Mucosa of stomach (tissue), 1 donor: ENCODE results near the gene MAP2K5.
A peak's percentile ranks its signal among the peaks of the same experiment; 100 is the strongest.

ENCODE experiments used
- H3K27me3 ChIP-seq: one replicate; pipeline ENCODE4 v1.7.0; 2013; ENCODE audit warnings: mild to moderate bottlenecking, low read length; ENCODE audit not compliant: control insufficient read depth, insufficient read depth
- H3K36me3 ChIP-seq: one replicate; pipeline ENCODE4 v1.7.0; 2013; ENCODE audit warnings: low read length; ENCODE audit not compliant: control insufficient read depth, insufficient read depth
- H3K4me1 ChIP-seq: one replicate; pipeline ENCODE4 v1.7.0; 2013; ENCODE audit warnings: mild to moderate bottlenecking, low read length; ENCODE audit not compliant: control insufficient read depth, insufficient read depth
- H3K4me3 ChIP-seq: one replicate; pipeline ENCODE4 v1.7.0; 2013; ENCODE audit warnings: low read length
- H3K9ac ChIP-seq: one replicate; pipeline ENCODE4 v1.7.0; 2013; ENCODE audit warnings: mild to moderate bottlenecking, low read length, moderate library complexity
- H3K9me3 ChIP-seq: one replicate; pipeline ENCODE4 v1.7.0; 2013; ENCODE audit warnings: mild to moderate bottlenecking, low read length, moderate library complexity; ENCODE audit not compliant: control insufficient read depth
- donor health status: Pancreatic carcinoma.

MAP2K5 gene

GRCh38 chr15:67510597-67511190 lies 31.8 kb upstream of the MAP2K5 start:
- H3K36me3 ChIP-seq, result no peaks in the 10 kb centered on the region
- no peak overlapping the region for H3K9ac ChIP-seq
- H3K4me3 ChIP-seq, result no peak overlapping the region
- no peaks in the 10 kb centered on the region for H3K27me3 ChIP-seq
- no peaks in the 10 kb centered on the region for H3K4me1 ChIP-seq
- H3K9me3 ChIP-seq, result no peaks in the 10 kb centered on the region

- Histone ChIP-seq H3K27me3 (no peaks in the 10 kb centered on the region), H3K9ac (no peak overlapping the region), H3K4me1 (no peaks in the 10 kb centered on the region), H3K9me3 (no peaks in the 10 kb centered on the region), H3K4me3 (no peak overlapping the region), H3K36me3 (no peaks in the 10 kb centered on the region)
These were observed 30.9 kb upstream of the MAP2K5 start for GRCh38 chr15:67511606-67512005.

GRCh38 chr15:67512140-67512539 lies 30.4 kb upstream of the MAP2K5 start:
- Histone ChIP-seq H3K36me3 (no peaks in the 10 kb centered on the region), H3K27me3 (no peaks in the 10 kb centered on the region), H3K9ac (no peak overlapping the region)

GRCh38 chr15:67512933-67513714 lies 29.4 kb upstream of the MAP2K5 start:
- H3K4me1 ChIP-seq, result no peaks in the 10 kb centered on the region
- H3K36me3 ChIP-seq, result no peaks in the 10 kb centered on the region
- H3K27me3 ChIP-seq, result no peaks in the 10 kb centered on the region
- H3K9me3 ChIP-seq, result no peaks in the 10 kb centered on the region
- no peak overlapping the region for H3K4me3 ChIP-seq
- no peak overlapping the region for H3K9ac ChIP-seq

More at GRCh38 chr15:67512140-67512539, 30.4 kb upstream of the MAP2K5 start:
- Histone ChIP-seq H3K4me3 (no peak overlapping the region), H3K9me3 (no peaks in the 10 kb centered on the region), H3K4me1 (no peaks in the 10 kb centered on the region)

- H3K9me3 ChIP-seq, result no peaks in the 10 kb centered on the region
- H3K36me3 ChIP-seq, result no peaks in the 10 kb centered on the region
- H3K4me3 ChIP-seq, result no peak overlapping the region
- H3K9ac ChIP-seq, result no peak overlapping the region
- H3K4me1 ChIP-seq, result no peaks in the 10 kb centered on the region
- no peaks in the 10 kb centered on the region for H3K27me3 ChIP-seq
These were observed 27.4 kb upstream of the MAP2K5 start for GRCh38 chr15:67515090-67515489.

GRCh38 chr15:67515557-67515956 lies 26.9 kb upstream of the MAP2K5 start:
- Histone ChIP-seq H3K36me3 (no peaks in the 10 kb centered on the region), H3K4me3 (no peak overlapping the region), H3K9ac (no peak overlapping the region), H3K9me3 (no peaks in the 10 kb centered on the region), H3K27me3 (no peaks in the 10 kb centered on the region), H3K4me1 (no peaks in the 10 kb centered on the region)

- Histone ChIP-seq H3K4me3 (peak overlapping the region; percentile 57), H3K9me3 (no peaks in the 10 kb centered on the region), H3K27me3 (no peaks in the 10 kb centered on the region), H3K36me3 (no peaks in the 10 kb centered on the region), H3K9ac (peak overlapping the region; percentile 91), H3K4me1 (peaks cover 11% of the 10 kb centered on the region)
These were observed 22.0 kb upstream of the MAP2K5 start for GRCh38 chr15:67520321-67521028.

GRCh38 chr15:67521029-67521782 lies 21.3 kb upstream of the MAP2K5 start, which contains the start of gene C15orf61:
TSS of gene C15orf61 (plus strand) at chr15:67521131. CDS start at chr15:67521249, 118 bp downstream.
- no peaks in the 10 kb centered on the region for H3K36me3 ChIP-seq
- H3K4me3 ChIP-seq, result peak within 1 kb of the TSS; percentile 95
- H3K27me3 ChIP-seq, result no peaks in the 10 kb centered on the region
- peaks cover 11% of the 10 kb centered on the region for H3K4me1 ChIP-seq
- peak within 1 kb of the TSS; percentile 91 for H3K9ac ChIP-seq
- H3K9me3 ChIP-seq, result no peaks in the 10 kb centered on the region

- Histone ChIP-seq H3K9ac (peak overlapping the region; percentile 87), H3K4me3 (peak overlapping the region; percentile 95), H3K4me1 (peaks cover 11% of the 10 kb centered on the region), H3K9me3 (no peaks in the 10 kb centered on the region), H3K36me3 (no peaks in the 10 kb centered on the region), H3K27me3 (no peaks in the 10 kb centered on the region)
These were observed 20.5 kb upstream of the MAP2K5 start for GRCh38 chr15:67521783-67522568.

GRCh38 chr15:67523330-67523729 lies 19.2 kb upstream of the MAP2K5 start:
- Histone ChIP-seq H3K36me3 (peaks cover 6% of the 10 kb centered on the region), H3K9me3 (no peaks in the 10 kb centered on the region), H3K4me1 (peaks cover 11% of the 10 kb centered on the region), H3K4me3 (no peak overlapping the region), H3K27me3 (no peaks in the 10 kb centered on the region), H3K9ac (no peak overlapping the region)

GRCh38 chr15:67524235-67524634 lies 18.3 kb upstream of the MAP2K5 start:
- Histone ChIP-seq H3K4me1 (peaks cover 11% of the 10 kb centered on the region), H3K9me3 (no peaks in the 10 kb centered on the region), H3K27me3 (no peaks in the 10 kb centered on the region), H3K9ac (no peak overlapping the region), H3K4me3 (no peak overlapping the region), H3K36me3 (peaks cover 6% of the 10 kb centered on the region)
